HK-2 (cell line): ENCODE results near the gene ABLIM2.

Experiments
- DNase-seq: peaks from one replicate; pipeline ENCODE4 v3.0.0-alpha.2; 2018; ENCODE audit not compliant: unreplicated experiment

Gene ABLIM2

DNA sequence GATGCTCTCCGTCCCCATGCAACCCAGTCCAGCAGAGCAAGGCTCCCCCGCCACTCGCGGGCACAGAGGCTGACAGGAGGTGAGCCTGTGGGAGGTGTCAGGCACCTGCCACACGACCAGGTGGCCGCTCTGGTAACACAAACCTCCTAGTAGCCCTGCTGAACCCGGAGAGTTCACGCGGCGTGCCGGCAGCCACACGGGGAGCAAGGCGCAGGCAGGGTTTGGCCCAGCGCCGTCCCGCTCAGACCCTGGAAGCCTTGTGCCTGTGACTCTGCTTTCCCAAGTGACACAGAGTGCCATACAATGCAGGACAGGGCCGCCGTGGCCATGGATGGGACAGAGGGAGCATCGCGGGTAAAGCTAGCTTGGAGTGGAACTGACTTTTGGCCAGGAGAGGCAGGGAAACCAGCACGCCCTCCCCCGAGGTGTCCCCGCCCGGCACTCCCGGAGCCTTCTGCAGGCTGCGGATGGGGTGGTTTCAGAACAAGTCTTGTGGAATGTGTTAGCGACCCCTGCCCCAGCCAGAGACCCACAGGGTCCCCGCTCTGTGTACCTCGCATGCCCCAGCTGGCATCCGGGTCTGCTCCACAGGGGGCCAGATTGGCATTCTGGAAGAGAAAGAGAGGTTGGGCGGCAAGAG lies 174.2 kb downstream of the ABLIM2 start:
- no peak for DNase-seq

DNA sequence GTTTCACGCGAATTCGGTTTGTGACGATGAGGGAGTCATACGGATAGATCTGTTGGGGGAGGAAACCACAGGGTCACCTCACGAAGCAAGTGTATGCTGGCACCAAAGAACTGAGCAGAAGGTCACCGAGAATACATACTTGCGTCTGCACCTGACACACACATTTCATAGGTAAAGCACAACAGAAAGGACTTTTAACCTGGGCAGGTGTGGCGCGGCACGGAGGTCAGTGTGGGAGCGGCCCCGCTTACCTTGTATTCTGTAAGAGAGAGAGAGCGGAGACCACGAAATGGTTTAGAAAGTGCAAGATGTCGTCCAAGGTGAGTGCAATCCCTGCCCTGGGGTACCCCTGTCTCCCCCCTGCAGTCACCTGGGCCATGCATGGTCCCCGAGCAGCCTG lies 175.3 kb downstream of the ABLIM2 start:
- DNase-seq: no peak

DNA sequence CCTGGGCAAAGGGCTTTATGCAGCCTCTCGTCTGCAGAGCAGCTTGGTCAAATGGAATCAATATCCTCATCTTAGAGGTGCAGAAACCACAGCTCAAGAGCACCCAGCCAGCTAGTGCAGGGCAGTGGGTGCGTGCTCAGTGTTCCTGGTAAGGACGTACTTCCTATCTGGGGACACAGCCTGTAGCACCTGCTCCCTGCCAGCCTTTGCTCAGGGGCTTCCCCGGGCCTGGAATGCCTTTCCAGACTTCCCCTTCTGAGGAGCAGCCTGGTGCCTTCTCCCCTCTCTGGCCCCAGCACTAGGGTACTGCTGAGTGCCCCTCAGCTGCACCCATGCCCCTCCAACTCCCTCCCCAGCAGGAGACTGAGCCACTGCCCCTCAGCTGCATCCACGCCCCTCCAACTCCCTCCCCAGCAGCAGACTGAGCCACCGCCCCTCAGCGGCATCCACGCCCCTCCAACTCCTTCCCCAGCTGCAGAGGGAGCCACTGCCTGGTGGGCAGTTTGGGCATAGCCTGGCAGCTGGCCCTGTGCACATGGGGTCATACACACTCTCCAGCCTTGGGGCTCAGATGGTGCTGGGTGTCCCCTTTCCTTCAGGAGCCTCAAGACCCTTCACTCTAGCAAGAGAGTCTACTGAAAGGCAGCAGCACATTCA lies 176.7 kb downstream of the ABLIM2 start:
- no peak for DNase-seq

DNA sequence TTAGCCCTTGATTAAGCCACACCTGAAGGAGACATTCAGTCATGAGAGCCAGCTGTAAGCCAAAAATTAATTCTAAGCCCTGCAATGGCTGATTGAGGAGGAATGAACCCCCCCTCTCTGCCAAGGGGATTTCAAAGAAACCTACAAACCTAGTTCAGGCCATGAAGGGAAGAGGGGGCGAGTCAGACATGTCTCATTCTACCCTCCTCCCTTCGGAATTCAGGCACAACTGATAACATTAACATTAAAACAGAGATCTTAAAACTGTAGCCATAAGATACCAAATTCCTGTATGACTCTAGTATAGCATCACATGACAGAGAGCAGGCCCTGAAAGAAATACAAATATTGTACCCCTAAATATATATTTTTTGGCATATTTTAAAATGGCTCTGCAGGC lies 178.6 kb downstream of the ABLIM2 start:
- DNase-seq: no peak

DNA sequence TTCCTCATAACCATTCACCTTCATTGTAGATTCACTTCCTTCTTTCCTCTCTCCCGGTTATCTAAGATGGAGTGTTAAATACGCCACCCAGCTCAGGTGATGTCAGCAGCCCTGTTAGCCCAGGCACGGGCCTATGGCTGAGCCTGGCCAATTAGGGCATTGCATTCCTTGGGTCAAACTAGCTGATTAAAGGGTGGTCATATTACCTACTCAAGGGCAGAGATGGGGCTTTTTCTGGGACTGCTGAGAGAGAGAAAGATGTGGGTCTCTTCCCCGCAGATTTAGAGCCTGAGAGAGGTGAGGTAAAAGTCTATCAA lies 179.0 kb downstream of the ABLIM2 start:
- no peak for DNase-seq

DNA sequence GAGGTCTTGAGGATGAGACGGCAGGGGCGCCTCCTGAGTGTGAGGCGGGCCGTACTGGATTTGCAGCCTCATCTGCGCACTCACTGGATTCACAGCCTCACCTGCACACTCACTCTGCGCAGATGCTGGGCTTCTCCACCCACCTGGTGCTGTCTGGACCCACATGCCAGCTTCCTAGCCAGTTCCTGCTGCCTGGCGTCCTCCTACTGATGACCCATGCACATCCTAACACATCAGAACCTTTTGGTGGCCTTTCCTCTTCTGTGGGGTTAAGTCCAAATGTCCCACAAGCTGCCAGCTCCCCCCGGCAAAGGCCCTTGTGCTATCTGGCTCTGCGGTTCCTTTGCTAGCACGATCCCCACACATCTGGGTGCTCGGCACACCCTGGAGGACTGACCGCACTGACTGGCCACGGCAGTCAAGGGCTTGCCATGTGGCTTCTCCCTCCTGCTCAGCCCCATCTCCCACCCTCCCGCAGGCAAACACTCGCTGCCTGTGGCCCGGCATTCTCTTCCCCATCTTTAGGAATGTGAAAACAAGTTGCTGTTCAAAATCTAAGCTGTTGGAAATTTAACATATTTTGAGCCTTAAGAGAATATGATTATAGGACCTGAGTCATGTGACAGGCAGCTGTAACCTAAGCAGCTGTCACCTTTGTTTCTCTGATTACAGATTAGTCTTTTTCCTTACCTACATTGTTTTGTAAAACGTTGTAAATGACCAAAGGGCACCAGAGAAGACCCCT lies 179.5 kb downstream of the ABLIM2 start:
- no peak for DNase-seq

DNA sequence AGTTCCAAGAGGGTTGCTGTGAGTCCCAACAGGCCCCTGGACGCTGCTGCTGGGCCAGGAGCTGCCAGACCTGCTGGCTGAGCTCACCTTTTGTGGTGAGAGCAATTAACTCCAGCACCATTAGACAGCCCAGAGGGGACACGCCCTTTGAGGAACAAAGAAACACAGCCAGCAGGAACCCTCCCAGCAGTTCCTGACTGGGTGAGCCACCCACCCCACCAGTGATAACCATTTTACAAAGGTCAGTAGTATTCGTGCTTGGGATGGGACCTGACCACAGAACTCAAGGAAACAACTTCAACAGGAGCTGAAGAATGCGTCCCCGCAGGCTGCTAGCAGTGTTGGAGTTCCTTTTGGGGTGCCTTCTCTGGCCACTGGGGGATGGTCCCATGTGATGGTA lies 180.1 kb downstream of the ABLIM2 start:
- DNase-seq: no peak

DNA sequence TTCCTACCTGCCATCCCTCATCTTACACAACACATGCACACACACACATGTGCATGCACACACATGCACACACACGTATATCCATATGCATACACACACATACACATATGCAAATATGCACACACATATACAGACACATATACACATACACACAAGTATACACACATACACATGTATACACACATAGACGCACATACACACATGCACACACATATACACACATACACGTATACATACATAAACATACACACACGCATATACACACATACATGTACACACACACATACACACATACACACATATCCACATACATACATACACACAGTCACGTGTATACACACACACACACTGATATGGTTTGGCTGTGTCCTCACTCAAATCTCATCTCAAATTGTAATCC lies 182.0 kb downstream of the ABLIM2 start:
- DNase-seq: no peak

DNA sequence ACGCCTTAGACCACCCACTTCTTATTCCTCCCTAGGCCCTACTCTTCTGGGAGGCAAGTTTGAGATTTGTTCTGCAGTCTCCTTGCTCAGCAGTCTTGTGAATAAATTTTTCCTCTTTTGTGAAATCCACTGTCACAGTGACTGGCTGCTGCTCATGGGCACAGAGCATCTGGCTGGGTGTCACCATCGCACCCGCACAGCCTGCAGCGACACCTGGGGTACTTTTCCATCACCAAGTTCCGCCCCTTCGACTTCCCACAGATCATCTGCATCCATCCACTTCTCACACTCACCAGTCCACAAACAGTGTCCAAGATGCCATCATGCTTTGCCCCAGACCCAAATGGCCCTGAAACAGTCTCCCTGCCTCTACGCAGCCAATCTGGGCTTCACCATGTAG lies 182.6 kb downstream of the ABLIM2 start:
- no peak for DNase-seq

DNA sequence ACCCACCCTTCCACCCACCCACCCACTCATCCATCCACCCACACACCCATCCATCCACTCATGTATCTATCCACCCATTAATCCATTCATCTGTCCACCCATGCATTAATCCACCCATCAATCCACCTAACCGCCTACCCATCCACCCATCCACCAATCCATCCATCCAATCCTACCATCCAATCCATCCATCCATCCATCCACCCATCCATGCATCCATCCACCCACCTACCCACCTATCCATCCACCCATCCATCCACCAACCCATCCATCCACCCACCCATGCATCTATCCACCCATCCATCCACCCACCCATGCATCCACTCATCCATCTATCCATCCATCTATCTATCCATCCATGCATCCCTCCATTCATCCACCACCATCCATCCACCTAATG lies 184.2 kb downstream of the ABLIM2 start:
- DNase-seq: no peak

DNA sequence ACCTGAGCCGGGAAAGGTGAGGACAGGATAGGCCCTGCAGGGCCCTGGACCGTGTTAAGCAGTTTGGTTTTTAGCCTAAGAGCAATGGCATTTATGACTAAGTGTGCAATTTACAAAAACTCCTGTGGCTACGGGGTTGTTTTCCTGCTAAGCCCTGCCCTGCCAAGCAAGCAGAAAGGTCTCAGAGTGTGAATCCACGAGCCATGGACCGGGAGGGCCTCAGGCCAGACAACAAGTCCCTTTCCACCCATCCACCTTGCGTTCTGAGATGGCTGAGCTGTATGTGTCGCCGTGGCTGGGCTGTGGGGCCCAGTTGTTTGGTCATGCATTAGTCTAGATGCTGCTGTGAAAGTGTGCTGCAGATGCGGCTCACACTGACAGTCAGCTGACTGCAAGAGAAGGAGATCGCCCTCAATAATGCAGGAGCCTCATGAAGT lies 185.1 kb downstream of the ABLIM2 start:
- peak; percentile 45 for DNase-seq

DNA sequence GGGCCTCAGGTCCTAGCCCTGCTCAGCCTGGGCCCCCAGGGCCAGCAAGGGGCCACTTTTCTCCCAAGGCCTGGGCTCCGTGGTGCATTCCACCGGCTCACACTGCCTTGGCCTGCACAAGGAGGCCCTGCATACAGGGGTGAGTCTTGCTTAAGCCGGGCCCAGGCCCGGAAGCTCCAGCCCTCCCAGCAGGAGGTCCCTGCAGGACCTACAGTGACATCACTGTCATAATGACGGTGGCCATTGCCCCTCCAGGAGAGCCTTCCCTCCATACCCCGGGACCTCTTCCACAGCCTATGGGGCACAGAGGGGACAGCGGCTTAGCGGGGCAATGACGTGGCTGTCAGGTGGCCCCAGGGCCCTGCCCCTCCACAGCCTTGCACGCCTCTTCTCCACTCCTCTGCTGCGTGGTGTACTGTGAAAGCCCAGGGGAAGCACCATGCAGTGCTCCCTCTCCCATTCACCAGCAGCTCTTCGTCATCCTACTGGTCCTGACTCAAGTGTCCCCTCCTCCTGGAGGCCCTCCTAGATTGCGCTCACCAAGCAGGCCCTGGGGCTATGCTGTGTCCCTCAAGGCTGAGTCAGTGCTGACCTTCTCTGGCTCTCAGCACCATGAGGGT lies 186.6 kb downstream of the ABLIM2 start:
- no peak for DNase-seq

DNA sequence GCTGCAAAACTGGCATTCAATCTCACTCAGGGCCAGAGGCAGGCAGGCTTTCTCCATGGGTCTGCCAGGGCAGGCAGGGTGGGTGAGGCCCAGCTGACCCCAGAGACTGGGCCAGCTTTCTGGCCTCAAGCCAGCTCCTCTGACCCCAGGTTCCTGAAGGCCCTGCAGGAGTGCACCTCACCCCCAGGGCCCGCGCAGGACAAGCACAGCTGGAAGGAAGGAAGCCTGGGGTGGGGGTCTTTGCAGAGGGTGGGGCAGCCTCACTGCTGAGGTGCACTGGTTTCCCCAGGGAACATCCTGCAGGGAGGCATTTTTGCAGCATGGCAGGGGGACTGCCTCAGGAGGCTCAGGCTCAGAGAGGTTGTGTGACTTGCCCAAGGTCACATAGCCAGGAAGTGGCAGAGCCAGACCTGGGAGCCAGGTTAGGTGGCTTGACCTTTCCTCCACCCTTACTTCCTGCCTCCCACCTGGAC lies 187.4 kb downstream of the ABLIM2 start:
- DNase-seq: no peak

DNA sequence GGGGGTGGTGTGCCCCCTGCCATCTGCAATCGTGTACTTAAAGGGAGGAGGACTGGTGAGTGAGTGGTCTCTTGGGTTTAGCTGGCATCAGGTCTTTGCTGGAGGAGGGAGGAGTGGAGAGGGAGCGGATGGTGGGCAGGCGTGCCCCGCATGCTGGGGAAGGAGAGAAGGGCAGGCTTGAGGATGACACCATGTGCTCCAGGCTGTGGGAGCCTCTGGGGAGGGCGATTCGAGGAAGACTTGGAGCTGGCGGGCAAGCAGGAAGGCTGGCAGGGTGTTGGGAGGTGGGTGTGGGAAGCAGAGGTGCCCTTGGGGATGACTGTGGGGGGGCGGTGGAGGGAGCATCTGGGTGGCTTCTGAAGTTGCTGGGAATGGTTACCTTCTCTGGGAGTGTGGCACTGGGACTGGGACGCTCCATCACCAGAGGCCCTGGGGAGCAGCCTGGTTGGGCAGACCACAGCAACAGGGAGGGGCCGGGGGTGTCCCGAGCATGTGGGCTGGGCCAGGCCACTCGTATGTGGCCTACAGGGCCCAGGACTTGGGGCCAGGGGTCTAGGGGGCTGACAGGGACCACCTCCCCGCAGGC lies 188.2 kb downstream of the ABLIM2 start:
- no peak for DNase-seq

DNA sequence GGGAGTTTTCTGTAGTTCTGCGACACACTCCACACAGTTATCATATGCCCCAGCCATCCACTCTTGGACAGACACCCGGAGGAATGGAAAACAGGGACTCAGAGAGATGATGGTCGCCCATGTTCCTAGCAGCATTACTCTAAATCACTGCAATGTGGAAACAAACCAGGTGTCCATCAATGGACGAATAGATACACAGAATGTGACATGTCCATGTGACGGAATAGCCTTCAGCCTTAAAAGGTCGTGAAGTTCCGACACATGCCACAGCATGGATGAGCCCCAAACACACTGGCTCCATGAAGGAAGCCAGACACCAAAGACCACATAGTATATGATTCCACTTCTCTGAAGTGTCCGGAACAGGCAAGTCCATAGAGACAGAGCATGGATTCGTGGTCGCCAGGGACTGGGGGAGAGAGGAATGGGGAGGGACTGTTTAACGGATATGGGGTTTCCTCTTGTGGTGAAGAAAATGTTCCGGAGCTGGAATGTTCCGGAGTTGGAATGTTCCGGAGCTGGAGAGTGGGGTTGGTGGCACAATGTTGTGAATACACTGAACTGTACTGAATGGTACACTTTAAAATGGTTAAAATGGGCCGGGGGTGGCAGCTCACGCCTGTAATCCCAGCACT lies 190.2 kb downstream of the ABLIM2 start:
- no peak for DNase-seq

DNA sequence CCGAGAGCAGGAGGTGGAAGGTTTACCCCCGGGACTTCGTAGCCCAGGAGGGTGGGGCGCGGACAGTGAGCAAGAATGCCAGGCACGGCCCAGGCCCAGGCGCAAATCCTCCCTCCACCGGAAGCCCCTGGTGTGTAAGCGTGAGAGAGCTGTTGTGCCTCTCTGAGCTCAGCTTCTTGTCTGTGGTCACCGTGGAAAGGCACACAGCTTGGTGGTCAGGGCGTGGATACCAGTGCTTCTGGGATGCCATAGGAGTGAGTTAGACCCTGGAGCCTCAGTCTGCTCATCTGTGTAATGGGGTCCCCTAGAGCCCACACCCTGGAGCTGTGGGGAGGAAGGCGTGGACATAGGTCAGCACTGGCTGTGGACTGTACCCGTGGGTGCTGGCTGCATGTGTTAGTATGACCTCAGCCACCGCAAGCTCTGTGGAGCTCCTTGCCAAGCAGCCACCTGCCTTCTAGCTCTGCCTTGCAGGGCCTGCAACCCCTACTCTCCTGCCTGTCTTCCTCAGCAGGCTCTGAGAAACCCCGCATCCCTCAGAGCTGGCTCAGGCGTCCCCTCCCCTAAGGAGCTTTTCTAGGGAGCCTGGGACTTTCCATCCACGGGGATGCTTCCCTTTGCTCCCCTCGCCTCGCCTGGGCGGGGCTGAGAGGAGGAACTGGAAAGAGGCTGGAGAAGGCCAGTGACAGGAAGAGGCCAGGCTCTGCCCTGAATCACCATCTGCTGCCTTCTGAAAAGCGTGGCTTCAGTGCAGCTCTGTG lies 190.9 kb downstream of the ABLIM2 start:
- DNase-seq: no peak

DNA sequence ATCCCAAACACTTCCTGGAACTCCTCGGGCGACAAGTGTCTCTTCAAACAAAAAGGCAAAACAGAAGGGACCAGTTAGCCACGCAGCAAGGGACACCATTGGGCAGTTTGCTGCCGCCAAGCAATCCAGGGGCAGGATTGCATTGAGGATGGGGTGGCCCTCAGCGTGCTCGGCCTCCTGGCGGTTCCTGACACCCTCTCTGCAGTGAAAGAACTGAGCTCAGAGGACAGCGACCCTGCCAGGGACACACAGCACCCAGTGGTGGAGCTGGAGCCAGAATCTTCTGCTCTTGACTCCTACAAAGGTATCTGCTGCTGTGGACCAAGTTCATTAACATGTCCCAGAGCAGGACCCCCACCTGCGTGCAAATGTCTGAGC lies 191.6 kb downstream of the ABLIM2 start:
- DNase-seq: no peak

DNA sequence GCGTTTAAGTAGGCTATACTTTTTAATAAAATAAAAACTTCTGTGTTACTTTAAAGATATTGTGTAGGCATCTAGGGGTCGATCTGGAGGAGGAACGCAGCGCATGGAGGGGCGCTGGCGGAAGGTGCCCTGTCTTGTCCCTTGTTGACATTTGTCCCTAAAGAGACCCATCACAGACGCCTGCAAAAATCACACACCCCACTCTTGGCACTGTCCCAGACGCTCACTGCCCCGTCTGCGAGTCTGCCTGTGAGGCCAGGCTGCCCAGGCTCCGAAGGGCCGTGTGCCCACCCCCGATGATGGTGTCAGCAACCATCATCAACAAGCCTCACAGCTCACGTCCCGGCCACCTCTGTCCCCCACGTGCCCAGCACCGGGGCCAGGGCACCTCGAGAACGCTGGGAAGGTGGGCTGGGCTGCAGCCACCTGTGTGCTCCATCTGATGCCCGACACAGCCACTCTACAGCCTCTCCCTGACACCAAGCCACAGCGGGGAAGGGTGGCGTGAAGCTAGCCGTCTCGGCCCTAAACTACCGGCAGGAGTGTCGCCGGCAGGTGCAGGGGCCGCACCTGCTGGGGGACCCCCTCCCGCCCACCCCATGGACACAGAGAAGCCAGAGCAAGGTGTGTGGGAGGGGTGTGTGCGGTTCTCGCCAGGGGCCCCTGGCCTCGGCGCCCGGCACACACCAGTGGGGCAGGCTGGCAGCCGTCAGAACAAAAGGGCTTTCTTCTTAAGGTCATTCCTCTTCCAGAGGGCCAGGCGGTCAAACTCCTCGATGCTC lies 192.1 kb downstream of the ABLIM2 start:
- no peak for DNase-seq

DNA sequence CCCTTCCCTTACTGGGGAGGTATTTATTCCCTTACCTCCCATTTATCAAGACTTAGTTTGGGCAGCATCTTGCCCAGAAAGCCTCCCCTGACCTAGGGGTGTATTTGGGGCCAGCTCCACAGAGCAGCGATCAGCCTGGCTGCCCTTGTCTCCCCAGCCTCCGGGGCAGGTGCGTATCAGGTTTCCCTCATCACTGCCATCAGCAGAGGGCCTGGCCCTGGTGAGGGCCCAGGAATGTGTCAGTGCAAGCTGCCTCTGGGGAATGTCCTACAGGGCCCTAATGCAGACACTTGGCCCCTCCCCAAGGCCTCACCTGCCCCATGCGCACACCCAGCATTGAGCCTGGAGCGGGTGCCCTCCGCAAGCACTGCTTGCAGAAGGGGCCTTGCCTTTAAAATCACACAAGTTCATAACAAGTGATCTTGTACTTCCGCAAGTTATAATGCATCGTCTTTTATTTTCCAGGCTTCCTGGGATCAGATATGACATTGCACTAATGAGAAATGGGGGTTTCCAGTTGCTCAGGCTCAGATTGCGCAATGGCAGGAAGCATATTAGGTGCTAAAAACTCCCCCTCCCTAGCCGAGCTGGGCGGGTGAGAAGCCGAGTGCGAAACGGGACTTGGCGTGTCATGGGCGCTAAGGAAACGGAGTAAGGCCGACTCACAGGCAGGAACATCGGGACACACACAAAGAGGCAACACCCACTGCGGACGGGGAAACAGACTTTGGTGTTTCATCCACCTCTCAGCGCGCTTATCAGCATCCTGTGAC lies 193.5 kb downstream of the ABLIM2 start:
- DNase-seq: peak; percentile 31

DNA sequence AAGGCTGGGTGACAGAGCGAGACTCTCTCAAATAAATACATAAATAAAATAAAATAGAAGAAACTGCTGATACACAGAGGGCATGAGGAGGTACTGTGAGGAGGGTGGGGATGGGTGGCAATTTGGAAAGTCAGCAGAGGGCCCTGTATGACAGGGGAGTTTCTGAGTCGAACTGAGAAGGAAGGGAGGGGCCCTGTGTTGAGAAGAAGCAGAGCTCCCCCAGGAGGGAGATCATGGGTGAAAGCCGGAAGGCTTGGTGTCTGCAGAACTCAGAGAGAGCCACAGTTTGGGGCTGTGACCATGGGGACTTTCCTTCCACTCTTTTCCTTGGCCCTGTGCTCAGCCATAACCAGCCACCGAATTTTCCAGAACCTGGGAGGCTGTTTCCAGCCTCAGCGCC lies 194.2 kb downstream of the ABLIM2 start:
- no peak for DNase-seq
